Activated CD8-positive, alpha-beta T cell treated with anti-CD3 and anti-CD28 coated beads, Interleukin-2, amount 10 ng/mL, durations not matched to agents 7 days and 5 days (primary cell): Measurements from ENCODE around the gene FIZ1. TPM values are rescaled to one million over a fixed set of nuclear protein-coding genes. Genes with fewer than 3 reads are reported as not detected.
"Not testable (repeated sequence)": the region's sequence is repeated elsewhere in the genome, so short reads cannot be mapped to it uniquely, and the experiment has no call there.

ENCODE experiments used
- ATAC-seq: fragments of 150-1000 bp; cut with Tn5 transposase; one replicate; pipeline ENCODE4 v1.10.0; 2021; ENCODE audit warnings: moderate library complexity
- CTCF ChIA-PET: fragments of 350-600 bp; sonication (Branson Sonifier 250); formaldehyde crosslinking; loops from one replicate; lab custom pipeline; 2021; ENCODE audit warnings: antibody characterized with exemption; lab: Charles Lee
- POLR2A ChIA-PET: fragments of 350-600 bp; sonication (Branson Sonifier 250); formaldehyde crosslinking; loops from one replicate; lab custom pipeline; 2021; ENCODE audit warnings: antibody characterized with exemption; lab: Charles Lee
- DNase-seq: peaks from one replicate; pipeline ENCODE4 v3.0.0-alpha.2; 2020
- H3K27ac Mint-ChIP-seq: one replicate; pipeline ENCODE4 v1.8.0; 2021; ENCODE audit warnings: mild to moderate bottlenecking, mixed read lengths
- H3K27me3 Mint-ChIP-seq: one replicate; pipeline ENCODE4 v1.8.0; 2021; ENCODE audit warnings: low read depth, mixed read lengths
- H3K36me3 Mint-ChIP-seq: one replicate; pipeline ENCODE4 v1.8.0; 2021; ENCODE audit warnings: low read depth, mixed read lengths
- H3K4me1 Mint-ChIP-seq: one replicate; pipeline ENCODE4 v1.8.0; 2021; ENCODE audit warnings: low read depth, mixed read lengths
- H3K4me3 Mint-ChIP-seq: one replicate; pipeline ENCODE4 v1.8.0; 2021; ENCODE audit warnings: mild to moderate bottlenecking, mixed read lengths
- H3K9me3 Mint-ChIP-seq: one replicate; pipeline ENCODE4 v1.8.0; 2022; ENCODE audit warnings: mixed read lengths; ENCODE audit not compliant: insufficient read depth
- total RNA-seq, 2 experiments: library from RNA; stranded (reverse); gene quantifications; one replicate each; pipeline ENCODE4 v1.2.3, GENCODE V29; 2021

The FIZ1 gene
- total RNA-seq, 2 experiments from 2014 or later, result 13.6 to 13.7 TPM

DNA sequence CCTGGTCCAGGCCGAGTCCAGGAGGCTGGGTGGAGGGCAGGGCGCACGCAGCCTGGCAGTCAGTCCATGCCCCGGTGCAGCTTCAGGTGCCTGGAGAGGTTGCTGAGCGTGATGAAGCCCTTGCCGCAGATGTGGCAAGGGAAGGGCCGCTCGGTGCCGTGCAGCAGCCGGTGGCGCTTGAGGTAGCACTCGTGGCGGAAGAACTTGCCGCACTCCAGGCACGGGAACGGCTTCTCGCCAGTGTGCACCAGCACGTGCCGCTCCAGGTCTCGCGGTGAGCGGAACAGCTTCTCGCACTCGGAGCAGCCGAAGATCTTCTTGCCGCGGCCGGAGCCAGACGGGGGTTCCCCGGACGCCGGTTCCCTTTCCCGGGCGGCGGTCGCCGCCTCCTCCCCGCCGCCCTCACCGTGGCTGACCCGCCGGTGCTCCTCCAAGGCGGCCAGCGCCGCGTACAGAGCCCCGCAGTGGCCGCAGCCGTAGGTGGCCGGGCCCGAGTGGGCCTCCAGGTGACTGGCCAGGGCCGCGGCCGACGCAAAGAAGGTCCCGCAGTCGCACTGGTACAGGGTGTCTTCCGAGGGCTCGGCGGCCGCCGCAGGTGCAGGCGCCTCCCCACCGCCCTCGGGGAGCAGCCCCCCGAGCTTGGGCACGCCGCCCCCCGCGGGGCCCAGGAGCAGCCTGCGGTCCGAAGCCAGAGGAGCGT is 6.8 kb downstream of the FIZ1 start:
- no peak for ATAC-seq
- H3K4me3 Mint-ChIP-seq, result no peak overlapping the region
- peaks cover 28% of the 10 kb centered on the region for H3K36me3 Mint-ChIP-seq
- no peaks in the 10 kb centered on the region for H3K27me3 Mint-ChIP-seq
- ChIA-PET CTCF (no interaction called here), POLR2A (no interaction called here)
- H3K9me3 Mint-ChIP-seq, result no peaks in the 10 kb centered on the region
- peaks cover under 1% of the 10 kb centered on the region for H3K4me1 Mint-ChIP-seq
- H3K27ac Mint-ChIP-seq, result no peak overlapping the region
- no peak for DNase-seq

DNA sequence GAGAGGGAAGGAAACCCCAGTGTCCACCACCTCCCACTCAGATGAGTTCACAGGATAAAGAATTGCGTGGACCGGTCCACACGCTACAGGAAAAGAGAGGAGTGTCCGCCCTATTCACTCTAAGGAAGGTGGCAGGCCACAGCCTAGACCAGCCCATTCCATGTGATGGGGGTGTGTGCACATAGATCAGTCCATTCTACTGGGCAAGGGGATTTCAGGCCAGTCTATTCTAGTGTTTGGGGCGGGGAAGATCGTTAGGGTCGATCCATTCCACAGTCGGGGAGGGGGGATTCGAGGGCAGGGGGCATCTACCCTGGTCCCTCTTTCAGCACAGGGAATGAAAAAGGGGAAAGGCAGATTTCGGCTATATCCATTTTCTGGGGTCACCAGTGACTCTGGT is 7.8 kb downstream of the FIZ1 start:
- CTCF ChIA-PET, result no interaction called here
- ATAC-seq, result no peak

DNA sequence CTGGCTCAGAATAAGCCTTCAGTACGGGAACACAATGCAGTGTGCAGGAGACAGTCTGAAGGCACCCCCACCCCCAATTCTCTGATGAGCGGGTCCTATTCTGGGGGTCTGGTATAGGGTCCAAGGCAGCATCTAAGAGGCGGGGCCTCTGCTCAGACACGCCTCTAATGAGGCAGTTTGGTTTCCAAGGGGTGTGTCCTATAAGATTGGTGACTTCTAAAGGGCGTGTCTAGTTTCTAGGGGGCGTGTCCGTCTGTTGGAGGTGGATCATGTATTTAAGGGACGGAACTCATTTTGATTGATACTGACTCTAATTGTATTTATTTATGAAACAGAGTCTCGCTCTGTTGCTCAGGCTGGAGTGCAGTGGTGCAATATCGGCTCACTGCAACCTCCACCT is 8.7 kb downstream of the FIZ1 start:
- H3K9me3 Mint-ChIP-seq, result no peaks in the 10 kb centered on the region
- POLR2A ChIA-PET, result no interaction called here
- DNase-seq (no peak), ATAC-seq (no peak)
- no peak overlapping the region for H3K4me3 Mint-ChIP-seq
- peaks cover 16% of the 10 kb centered on the region for H3K4me1 Mint-ChIP-seq
- H3K36me3 Mint-ChIP-seq, result peaks cover 14% of the 10 kb centered on the region
- peaks cover 12% of the 10 kb centered on the region for H3K27me3 Mint-ChIP-seq
- CTCF ChIA-PET, result no interaction called here
- no peak overlapping the region for H3K27ac Mint-ChIP-seq

More for the DNA sequence above, 7.8 kb downstream of the FIZ1 start:
- DNase-seq, result no peak
- H3K9me3 Mint-ChIP-seq, result no peaks in the 10 kb centered on the region
- no peak overlapping the region for H3K27ac Mint-ChIP-seq
- POLR2A ChIA-PET, result no interaction called here
- H3K27me3 Mint-ChIP-seq, result peaks cover 7% of the 10 kb centered on the region
- no peak overlapping the region for H3K4me3 Mint-ChIP-seq
- peaks cover 10% of the 10 kb centered on the region for H3K4me1 Mint-ChIP-seq
- H3K36me3 Mint-ChIP-seq, result peaks cover 23% of the 10 kb centered on the region

DNA sequence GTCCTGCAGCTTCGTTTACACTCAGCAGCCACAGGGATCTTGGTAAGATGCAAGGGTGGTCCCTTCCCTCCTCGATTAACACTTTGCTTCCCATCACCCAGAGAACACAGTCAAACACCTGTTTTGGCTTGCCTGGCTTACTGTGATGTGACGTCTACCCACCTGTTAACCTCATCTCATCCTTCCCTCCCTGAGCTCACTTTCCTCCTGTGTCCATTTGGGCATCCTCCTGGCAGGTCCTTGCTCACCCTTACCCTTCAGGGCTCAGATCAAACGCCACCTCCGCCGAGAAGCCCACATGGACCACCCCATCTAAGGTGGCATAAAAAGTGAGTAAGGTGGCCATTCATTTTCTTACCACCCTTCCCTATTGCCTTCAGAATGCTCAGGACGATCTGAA is 9.2 kb downstream of the FIZ1 start:
- no peak overlapping the region for H3K27ac Mint-ChIP-seq
- peaks cover 9% of the 10 kb centered on the region for H3K36me3 Mint-ChIP-seq
- H3K27me3 Mint-ChIP-seq, result peaks cover 17% of the 10 kb centered on the region
- peaks cover 20% of the 10 kb centered on the region for H3K4me1 Mint-ChIP-seq
- ATAC-seq (no peak), DNase-seq (no peak)
- H3K4me3 Mint-ChIP-seq, result no peak overlapping the region
- H3K9me3 Mint-ChIP-seq, result no peaks in the 10 kb centered on the region
- CTCF ChIA-PET, result no interaction called here
- POLR2A ChIA-PET, result no interaction called here

DNA sequence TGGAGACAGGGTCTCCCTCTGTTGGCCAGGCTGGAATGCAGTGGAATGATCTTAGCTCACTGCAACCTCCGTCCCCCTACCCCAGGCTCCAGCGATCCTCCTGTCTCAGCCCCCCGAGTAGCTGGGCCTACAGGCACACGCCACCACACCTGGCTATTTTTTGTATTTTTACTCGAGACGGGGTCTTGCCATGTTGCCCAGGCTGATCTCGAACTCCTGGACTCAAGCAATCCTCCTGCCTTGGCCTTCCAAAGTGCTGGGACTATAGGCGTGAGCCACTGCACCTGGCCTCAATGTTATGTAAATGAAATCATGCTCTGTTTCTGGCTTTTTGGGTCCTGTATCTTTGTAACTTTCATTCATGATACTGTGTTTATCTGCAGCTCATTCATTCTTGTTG is 10.6 kb downstream of the FIZ1 start:
- Mint-ChIP-seq H3K9me3 (no peaks in the 10 kb centered on the region), H3K4me3 (no peak overlapping the region), H3K27me3 (peaks cover 21% of the 10 kb centered on the region), H3K27ac (no peak overlapping the region), H3K36me3 (peaks cover 3% of the 10 kb centered on the region), H3K4me1 (peaks cover 20% of the 10 kb centered on the region)
- POLR2A ChIA-PET, result interaction anchor here (0.5 kb wide), 1 partner anchor 93 kb away, joined by 4 read pairs; no protein-coding TSS in a partner anchor
- ATAC-seq, result no peak
- no peak for DNase-seq
- CTCF ChIA-PET, result interaction anchor here (3.2 kb wide), 1 partner anchor 18 kb away, joined by 11 read pairs; the partner anchor contains the start of gene ZNF865

DNA sequence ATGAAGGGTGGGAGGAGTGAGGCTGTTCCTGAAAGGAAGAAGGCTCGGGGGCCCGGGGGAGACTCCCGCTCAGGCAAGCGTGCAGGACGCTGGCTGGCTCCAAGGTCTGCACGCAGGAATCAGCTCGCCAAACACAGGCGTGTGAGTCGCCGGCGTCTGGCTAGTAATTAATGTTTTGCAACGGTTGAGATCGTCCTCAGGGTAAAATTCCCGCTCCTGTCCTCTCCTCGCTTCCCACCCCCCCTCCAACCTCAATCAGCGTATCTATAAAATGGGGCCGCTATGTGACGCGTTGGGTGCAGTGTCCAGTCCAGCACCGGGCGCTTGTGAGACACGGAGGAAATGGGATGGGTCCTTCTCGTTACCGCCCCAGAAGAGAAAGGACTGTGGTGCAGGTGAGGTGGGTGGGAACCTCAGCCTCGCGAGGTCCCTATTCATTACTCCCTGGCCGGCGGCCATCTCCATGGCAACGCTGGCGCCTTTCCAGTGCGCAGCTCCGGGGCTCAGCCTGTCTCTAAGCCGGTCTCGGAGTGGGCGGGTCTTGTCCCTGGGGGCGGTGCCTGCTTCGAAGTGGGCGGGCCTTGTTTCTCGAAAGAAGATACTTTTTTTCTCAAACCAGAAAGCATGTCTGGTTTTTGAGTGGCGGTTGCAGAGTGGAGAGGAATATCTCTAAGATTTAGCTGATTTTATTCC is 12.2 kb downstream of the FIZ1 start:
- Mint-ChIP-seq H3K4me3 (peak overlapping the region; percentile 72), H3K27me3 (peaks cover 21% of the 10 kb centered on the region), H3K4me1 (peaks cover 21% of the 10 kb centered on the region), H3K9me3 (no peaks in the 10 kb centered on the region), H3K36me3 (no peaks in the 10 kb centered on the region), H3K27ac (no peak overlapping the region)
- DNase-seq (peak; percentile 95), ATAC-seq (peak; percentile 99)
- CTCF ChIA-PET, result interaction anchor here (1.4 to 3.2 kb wide), 2 partner anchors 19 to 46 kb away, joined by 4 to 11 read pairs; partner anchors contain the start of gene ZNF865
- POLR2A ChIA-PET, result interaction anchor here (0.7 to 1.1 kb wide), 2 partner anchors 13 to 179 kb away, joined by 3 to 4 read pairs; partner anchors contain the start of genes FIZ1 and UBE2S

DNA sequence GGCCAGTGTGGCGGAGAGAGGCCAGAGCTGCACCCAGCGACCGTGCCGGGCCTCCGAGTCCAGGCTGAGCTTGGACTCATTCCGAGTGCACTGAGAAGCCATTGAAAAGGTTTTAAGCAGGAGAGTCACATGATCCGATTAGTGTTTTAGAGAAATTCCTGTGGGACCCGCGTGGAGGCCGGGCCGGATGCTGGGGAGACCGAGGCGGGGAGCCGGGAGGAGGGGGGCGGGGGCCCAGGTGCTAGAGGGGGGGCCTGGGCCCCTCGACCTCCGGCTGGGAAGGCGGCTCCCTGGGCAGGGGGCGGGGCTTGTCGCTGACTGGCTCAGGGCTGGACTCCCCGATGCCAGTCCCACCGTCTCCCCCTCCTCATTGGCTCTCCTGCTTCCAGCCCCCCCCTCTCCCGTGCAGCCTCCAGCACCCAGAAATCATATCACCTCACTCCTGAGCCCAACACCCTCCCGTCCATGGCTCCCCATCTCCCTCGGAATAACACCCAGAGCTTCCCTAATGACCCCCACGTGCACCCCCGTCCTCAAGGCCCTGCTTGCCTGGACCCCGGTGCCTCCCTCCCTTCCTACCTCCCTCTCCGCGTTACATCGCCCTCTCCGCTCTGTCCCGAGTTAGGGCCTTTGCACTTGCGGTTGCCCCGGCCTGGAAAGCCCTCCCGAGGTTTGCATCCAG is 13.5 kb downstream of the FIZ1 start:
- DNase-seq (no peak), ATAC-seq (no peak)
- Mint-ChIP-seq H3K9me3 (no peaks in the 10 kb centered on the region), H3K27me3 (peaks cover 21% of the 10 kb centered on the region), H3K4me3 (no peak overlapping the region), H3K36me3 (no peaks in the 10 kb centered on the region), H3K27ac (no peak overlapping the region), H3K4me1 (peaks cover 32% of the 10 kb centered on the region)
- ChIA-PET POLR2A (no interaction called here), CTCF (interaction anchor here (1.3 to 3.2 kb wide), 2 partner anchors 21 to 53 kb away, joined by 4 to 11 read pairs; partner anchors contain the start of gene ZNF865)

DNA sequence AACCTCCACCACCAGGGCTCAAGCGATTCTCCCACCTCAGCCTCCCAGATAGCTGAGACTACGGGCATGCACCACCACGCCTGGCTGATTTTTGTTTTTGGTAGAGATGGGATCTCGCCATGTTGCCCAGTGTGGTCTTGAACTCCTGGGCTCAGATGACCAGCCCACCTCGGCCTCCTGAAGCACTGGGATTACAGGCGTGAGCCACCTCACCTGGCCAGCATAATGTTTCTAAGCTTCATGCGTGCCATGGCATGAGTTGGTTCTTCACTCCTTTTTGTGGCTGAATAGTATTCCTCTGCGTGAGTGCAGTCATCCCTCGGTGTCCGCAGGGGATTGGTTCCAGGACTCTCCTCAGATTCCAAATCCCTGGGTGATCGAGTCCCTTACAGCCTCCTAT is 14.4 kb downstream of the FIZ1 start:
- Mint-ChIP-seq H3K4me3 (no peak overlapping the region), H3K9me3 (no peaks in the 10 kb centered on the region), H3K4me1 (peaks cover 36% of the 10 kb centered on the region), H3K27ac (no peak overlapping the region), H3K36me3 (no peaks in the 10 kb centered on the region), H3K27me3 (peaks cover 21% of the 10 kb centered on the region)
- DNase-seq (no peak), ATAC-seq (no peak)
- CTCF ChIA-PET, result interaction anchor here (1.3 to 2.0 kb wide), 2 partner anchors 48 to 54 kb away, joined by 4 to 6 read pairs; no protein-coding TSS in a partner anchor
- POLR2A ChIA-PET, result interaction anchor here (1.1 kb wide), 1 partner anchor 14 kb away, joined by 3 read pairs; no protein-coding TSS in a partner anchor

DNA sequence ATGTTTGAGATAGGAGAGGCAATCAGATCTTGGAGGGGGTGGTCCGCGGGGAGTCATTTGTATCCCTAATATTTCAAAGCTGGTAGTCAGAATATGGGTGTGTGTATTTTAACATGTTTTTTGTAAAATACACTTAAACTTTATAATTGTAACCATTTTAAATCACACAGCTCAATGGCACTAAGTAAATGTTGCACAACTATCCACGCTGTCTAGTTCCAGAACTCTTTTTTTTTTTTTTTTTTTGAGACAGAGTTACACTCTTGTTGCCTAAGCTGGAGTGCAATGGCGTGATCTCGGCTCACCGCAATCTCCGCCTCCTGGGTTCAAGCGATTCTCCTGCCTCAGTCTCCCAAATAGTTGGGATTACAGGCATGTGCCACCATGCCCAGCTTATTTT is 15.4 kb downstream of the FIZ1 start:
- not testable (repeated sequence) for H3K9me3 Mint-ChIP-seq, H3K4me3 Mint-ChIP-seq, DNase-seq, H3K36me3 Mint-ChIP-seq, ATAC-seq, H3K27ac Mint-ChIP-seq
- H3K27me3 Mint-ChIP-seq, result peaks cover 21% of the 10 kb centered on the region
- peaks cover 40% of the 10 kb centered on the region for H3K4me1 Mint-ChIP-seq
- CTCF ChIA-PET, result interaction anchor here (1.3 to 2.0 kb wide), 3 partner anchors 22 to 49 kb away, joined by 3 to 6 read pairs (median 6); no protein-coding TSS in a partner anchor
- POLR2A ChIA-PET, result interaction anchor here (1.1 kb wide), 1 partner anchor 13 kb away, joined by 3 read pairs; no protein-coding TSS in a partner anchor

DNA sequence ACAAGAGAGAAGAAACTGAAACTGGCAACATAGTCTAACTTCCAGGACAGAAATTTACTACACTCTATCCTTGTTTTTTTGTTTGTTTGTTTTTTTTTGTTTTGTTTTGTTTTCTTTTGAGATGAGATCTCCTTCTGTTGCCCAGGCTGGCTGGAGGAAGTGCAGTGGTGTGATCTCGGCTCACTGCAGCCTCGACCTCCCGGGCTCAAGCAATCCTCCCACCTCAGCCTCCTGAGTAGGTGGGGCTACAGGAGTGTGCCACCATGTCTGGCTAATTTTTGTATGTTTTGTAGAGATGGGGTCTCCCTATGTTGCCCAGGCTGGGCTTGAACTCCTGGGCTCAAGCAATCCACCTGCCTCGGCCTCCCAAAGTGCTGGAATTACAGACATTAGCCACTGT is 17.0 kb downstream of the FIZ1 start:
- not testable (repeated sequence) for DNase-seq, H3K4me3 Mint-ChIP-seq, H3K27ac Mint-ChIP-seq, H3K9me3 Mint-ChIP-seq, ATAC-seq, H3K36me3 Mint-ChIP-seq
- POLR2A ChIA-PET, result interaction anchor here (2.0 kb wide), 1 partner anchor 17 kb away, joined by 9 read pairs; the partner anchor contains the start of gene FIZ1
- CTCF ChIA-PET, result interaction anchor here (2.0 kb wide), 2 partner anchors 49 to 51 kb away, joined by 6 to 9 read pairs; no protein-coding TSS in a partner anchor
- peaks cover 38% of the 10 kb centered on the region for H3K4me1 Mint-ChIP-seq
- peaks cover 19% of the 10 kb centered on the region for H3K27me3 Mint-ChIP-seq

DNA sequence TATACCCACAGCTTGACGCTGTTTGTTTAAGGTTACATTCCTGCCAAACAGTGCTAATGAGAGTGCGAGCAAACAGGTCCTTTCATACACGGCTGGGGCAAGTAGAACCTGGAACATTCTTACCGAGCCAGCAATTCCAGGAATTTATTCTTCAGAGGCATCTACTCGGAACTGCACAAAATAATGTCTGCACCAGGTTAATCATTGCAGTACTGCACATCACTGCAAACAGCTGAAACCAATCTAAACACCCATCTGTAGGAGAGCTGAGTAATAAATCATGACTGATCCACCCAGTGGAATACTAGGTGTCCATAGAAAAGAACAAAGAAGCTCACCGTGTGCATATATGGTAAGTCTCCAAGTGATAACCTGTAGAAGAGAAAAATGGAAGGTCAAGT is 17.5 kb downstream of the FIZ1 start:
- Mint-ChIP-seq H3K4me1 (peaks cover 33% of the 10 kb centered on the region), H3K4me3 (no peak overlapping the region), H3K36me3 (peaks cover 12% of the 10 kb centered on the region), H3K27me3 (peaks cover 16% of the 10 kb centered on the region), H3K9me3 (no peaks in the 10 kb centered on the region), H3K27ac (no peak overlapping the region)
- POLR2A ChIA-PET, result interaction anchor here (1.0 to 2.0 kb wide), 3 partner anchors 17 to 53 kb away, joined by 3 to 9 read pairs (median 3); partner anchors contain the start of gene FIZ1
- ATAC-seq (no peak), DNase-seq (no peak)
- CTCF ChIA-PET, result interaction anchor here (2.0 kb wide), 2 partner anchors 49 to 52 kb away, joined by 6 to 9 read pairs; no protein-coding TSS in a partner anchor
